Endodermal cell (in vitro differentiated cells): ENCODE measurements around the gene PRR33. TPM values are rescaled to one million over a fixed set of nuclear protein-coding genes. Genes with fewer than 3 reads are reported as not detected.

Experiments used
- DNase-seq: peaks from one replicate; pipeline ENCODE4 v3.0.0-alpha.2; 2017
- H3K27ac ChIP-seq: 2 replicates; pipeline ENCODE4 v1.5.1; 2013; ENCODE audit warnings: mild to moderate bottlenecking, low read depth, low read length, moderate library complexity
- H3K27me3 ChIP-seq: 2 replicates; pipeline ENCODE4 v1.6.1; 2013; ENCODE audit warnings: mild to moderate bottlenecking, low read length, moderate library complexity; ENCODE audit not compliant: insufficient read depth, control insufficient read depth, poor library complexity, severe bottlenecking
- H3K36me3 ChIP-seq: 2 replicates; pipeline ENCODE4 v1.7.0; 2013; ENCODE audit warnings: mild to moderate bottlenecking, low read length, moderate library complexity; ENCODE audit not compliant: control insufficient read depth, insufficient read depth
- H3K4me1 ChIP-seq: one replicate; pipeline ENCODE4 v1.7.0; 2013; ENCODE audit warnings: low read length; ENCODE audit not compliant: control insufficient read depth, insufficient read depth
- H3K4me3 ChIP-seq: 2 replicates; pipeline ENCODE4 v1.5.1; 2013; ENCODE audit warnings: mild to moderate bottlenecking, low read length, moderate library complexity
- H3K9ac ChIP-seq: 2 replicates; pipeline ENCODE4 v1.6.1; 2013; ENCODE audit warnings: mild to moderate bottlenecking, low read length, moderate library complexity; ENCODE audit not compliant: poor library complexity, severe bottlenecking; ENCODE audit errors: extremely low read depth
- H3K9me3 ChIP-seq: 2 replicates; pipeline ENCODE4 v1.6.1; 2013; ENCODE audit warnings: mild to moderate bottlenecking, low read length, moderate library complexity; ENCODE audit not compliant: control insufficient read depth
- H3K27ac Mint-ChIP-seq: 2 replicates; pipeline ENCODE4 v1.8.0; 2020; ENCODE audit warnings: mixed read lengths
- H3K27me3 Mint-ChIP-seq: 2 replicates; pipeline ENCODE4 v1.8.0; 2021; ENCODE audit warnings: mild to moderate bottlenecking, mixed read lengths; ENCODE audit not compliant: insufficient read depth
- H3K36me3 Mint-ChIP-seq: 2 replicates; pipeline ENCODE4 v1.8.0; 2020; ENCODE audit warnings: low read depth, mixed read lengths
- H3K4me1 Mint-ChIP-seq: 2 replicates; pipeline ENCODE4 v1.8.0; 2020; ENCODE audit warnings: mixed read lengths
- H3K4me3 Mint-ChIP-seq: 2 replicates; pipeline ENCODE4 v1.8.0; 2020; ENCODE audit warnings: mild to moderate bottlenecking, moderate library complexity, mixed read lengths
- H3K9me3 Mint-ChIP-seq: 2 replicates; pipeline ENCODE4 v1.8.0; 2020; ENCODE audit warnings: mild to moderate bottlenecking, mixed read lengths
- WGBS, 2 experiments: methylation state at CpG; one replicate each; pipeline versions ENCODE4 v1.1.5 to v1.1.7; 2013; ENCODE audit warnings: missing lambda C conversion rate in 2 of 2, mixed read lengths in 1 of 2; ENCODE audit not compliant: insufficient coverage in 1 of 2, insufficient read length in 1 of 2; 5-methylcytosine and 5-hydroxymethylcytosine counted together
- total RNA-seq, 2 donors: library from RNA; stranded (reverse); fragmentation: NEBNext Ultra II Directional in 1 of 2; extraction: Animal tissue kit (Norgen Biotek cat#: 25700) in 1 of 2; gene quantifications; 2 replicates in 1 of 2; 3 replicates in 1 of 2; pipeline ENCODE4 v1.2.1, GENCODE V29; 2021
- TF ChIP-seq, protein P1 (sequence below): fragments of 200-600 bp; sonication (generic); conservative IDR thresholded peaks from 2 replicates; pipeline ENCODE4 v1.5.0; 2021; ENCODE audit warnings: antibody characterized with exemption, mild to moderate bottlenecking

Gene PRR33
- total RNA-seq, 2 donors from 2014 or later, result not detected

DNA sequence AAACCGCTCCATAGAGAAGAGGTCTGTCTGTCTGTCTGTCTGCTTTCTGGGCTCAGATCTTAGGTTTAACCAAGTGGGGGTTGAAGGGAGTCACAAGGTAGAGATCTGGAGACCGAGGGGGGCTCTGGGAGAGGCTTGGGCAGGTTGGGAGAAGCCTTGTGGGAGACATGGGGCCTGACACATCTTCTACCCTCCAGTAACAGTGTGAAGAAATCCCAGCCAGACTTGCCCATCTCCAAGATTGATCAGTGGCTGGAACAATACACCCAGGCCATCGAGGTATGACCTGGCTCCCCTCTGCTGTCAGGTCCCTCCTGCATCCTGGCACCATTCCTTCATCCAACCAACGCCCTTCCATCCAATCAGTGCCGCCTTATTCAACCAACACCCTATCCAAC, 7.4 kb downstream of the PRR33 start:
- DNase-seq, result no peak
- H3K9ac ChIP-seq, result no peak overlapping the region
- Mint-ChIP-seq H3K4me1 (no peaks in the 10 kb centered on the region), H3K27me3 (no peaks in the 10 kb centered on the region), H3K9me3 (no peaks in the 10 kb centered on the region), H3K36me3 (no peaks in the 10 kb centered on the region), H3K4me3 (no peak overlapping the region), H3K27ac (no peak overlapping the region)
- 83 to 90% methylated on average over 3 to 5 of the region's 5 CpGs for WGBS, 2 experiments
- H3K27me3 ChIP-seq, result peaks cover 13% of the 10 kb centered on the region
- no peak overlapping the region for H3K4me3 ChIP-seq
- H3K36me3 ChIP-seq, result no peaks in the 10 kb centered on the region
- TF ChIP-seq, protein P1, sequence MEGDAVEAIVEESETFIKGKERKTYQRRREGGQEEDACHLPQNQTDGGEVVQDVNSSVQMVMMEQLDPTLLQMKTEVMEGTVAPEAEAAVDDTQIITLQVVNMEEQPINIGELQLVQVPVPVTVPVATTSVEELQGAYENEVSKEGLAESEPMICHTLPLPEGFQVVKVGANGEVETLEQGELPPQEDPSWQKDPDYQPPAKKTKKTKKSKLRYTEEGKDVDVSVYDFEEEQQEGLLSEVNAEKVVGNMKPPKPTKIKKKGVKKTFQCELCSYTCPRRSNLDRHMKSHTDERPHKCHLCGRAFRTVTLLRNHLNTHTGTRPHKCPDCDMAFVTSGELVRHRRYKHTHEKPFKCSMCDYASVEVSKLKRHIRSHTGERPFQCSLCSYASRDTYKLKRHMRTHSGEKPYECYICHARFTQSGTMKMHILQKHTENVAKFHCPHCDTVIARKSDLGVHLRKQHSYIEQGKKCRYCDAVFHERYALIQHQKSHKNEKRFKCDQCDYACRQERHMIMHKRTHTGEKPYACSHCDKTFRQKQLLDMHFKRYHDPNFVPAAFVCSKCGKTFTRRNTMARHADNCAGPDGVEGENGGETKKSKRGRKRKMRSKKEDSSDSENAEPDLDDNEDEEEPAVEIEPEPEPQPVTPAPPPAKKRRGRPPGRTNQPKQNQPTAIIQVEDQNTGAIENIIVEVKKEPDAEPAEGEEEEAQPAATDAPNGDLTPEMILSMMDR, result no peak
- H3K9me3 ChIP-seq, result no peaks in the 10 kb centered on the region
- no peak overlapping the region for H3K27ac ChIP-seq
- no peaks in the 10 kb centered on the region for H3K4me1 ChIP-seq

- H3K4me1 ChIP-seq, result no peaks in the 10 kb centered on the region
- H3K27ac ChIP-seq, result no peak overlapping the region
- no peak for DNase-seq
- H3K27me3 ChIP-seq, result peaks cover 13% of the 10 kb centered on the region
- WGBS, 2 experiments, result 90% methylated on average over 4 to 14 of the region's 14 CpGs
- Mint-ChIP-seq H3K4me1 (no peaks in the 10 kb centered on the region), H3K27ac (no peak overlapping the region), H3K4me3 (no peak overlapping the region), H3K36me3 (no peaks in the 10 kb centered on the region), H3K27me3 (no peaks in the 10 kb centered on the region), H3K9me3 (no peaks in the 10 kb centered on the region)
- no peak overlapping the region for H3K9ac ChIP-seq
- no peaks in the 10 kb centered on the region for H3K9me3 ChIP-seq
- no peak overlapping the region for H3K4me3 ChIP-seq
- TF ChIP-seq, protein P1, result no peak
- no peaks in the 10 kb centered on the region for H3K36me3 ChIP-seq
These were observed 8.1 kb downstream of the PRR33 start for GRCh38 chr11:1883346-1884302.

GRCh38 chr11:1882265-1883238, 9.1 kb downstream of the PRR33 start:
- H3K27ac ChIP-seq, result no peak overlapping the region
- no peaks in the 10 kb centered on the region for H3K36me3 ChIP-seq
- H3K4me1 ChIP-seq, result no peaks in the 10 kb centered on the region
- H3K27me3 Mint-ChIP-seq, result no peaks in the 10 kb centered on the region
- no peak overlapping the region for H3K4me3 Mint-ChIP-seq
- H3K9me3 Mint-ChIP-seq, result no peaks in the 10 kb centered on the region
- 43 to 66% methylated on average over 7 to 23 of the region's 23 CpGs for WGBS, 2 experiments
- H3K36me3 Mint-ChIP-seq, result no peaks in the 10 kb centered on the region
- H3K9me3 ChIP-seq, result no peaks in the 10 kb centered on the region
- H3K4me3 ChIP-seq, result no peak overlapping the region
- TF ChIP-seq, protein P1, result peak; percentile 96
- H3K27ac Mint-ChIP-seq, result no peak overlapping the region
- DNase-seq, result peak; percentile 96
- no peak overlapping the region for H3K9ac ChIP-seq
- peaks cover 13% of the 10 kb centered on the region for H3K27me3 ChIP-seq
- no peaks in the 10 kb centered on the region for H3K4me1 Mint-ChIP-seq
